ENCODE data around the gene PCBP3.

PCBP3 gene

GRCh38 chr21:45833414-45833813, 189.9 kb downstream of the PCBP3 start:
- TF ChIP-seq, protein P1, sequence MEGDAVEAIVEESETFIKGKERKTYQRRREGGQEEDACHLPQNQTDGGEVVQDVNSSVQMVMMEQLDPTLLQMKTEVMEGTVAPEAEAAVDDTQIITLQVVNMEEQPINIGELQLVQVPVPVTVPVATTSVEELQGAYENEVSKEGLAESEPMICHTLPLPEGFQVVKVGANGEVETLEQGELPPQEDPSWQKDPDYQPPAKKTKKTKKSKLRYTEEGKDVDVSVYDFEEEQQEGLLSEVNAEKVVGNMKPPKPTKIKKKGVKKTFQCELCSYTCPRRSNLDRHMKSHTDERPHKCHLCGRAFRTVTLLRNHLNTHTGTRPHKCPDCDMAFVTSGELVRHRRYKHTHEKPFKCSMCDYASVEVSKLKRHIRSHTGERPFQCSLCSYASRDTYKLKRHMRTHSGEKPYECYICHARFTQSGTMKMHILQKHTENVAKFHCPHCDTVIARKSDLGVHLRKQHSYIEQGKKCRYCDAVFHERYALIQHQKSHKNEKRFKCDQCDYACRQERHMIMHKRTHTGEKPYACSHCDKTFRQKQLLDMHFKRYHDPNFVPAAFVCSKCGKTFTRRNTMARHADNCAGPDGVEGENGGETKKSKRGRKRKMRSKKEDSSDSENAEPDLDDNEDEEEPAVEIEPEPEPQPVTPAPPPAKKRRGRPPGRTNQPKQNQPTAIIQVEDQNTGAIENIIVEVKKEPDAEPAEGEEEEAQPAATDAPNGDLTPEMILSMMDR (IDR thresholded peaks at IDR 0.05), result no peak
- TF ChIP-seq ZFX (IDR thresholded peaks at IDR 0.05; ENCODE audit: borderline replicate concordance), result no peak
- H3K27ac ChIP-seq, result no peak overlapping the region

DNA sequence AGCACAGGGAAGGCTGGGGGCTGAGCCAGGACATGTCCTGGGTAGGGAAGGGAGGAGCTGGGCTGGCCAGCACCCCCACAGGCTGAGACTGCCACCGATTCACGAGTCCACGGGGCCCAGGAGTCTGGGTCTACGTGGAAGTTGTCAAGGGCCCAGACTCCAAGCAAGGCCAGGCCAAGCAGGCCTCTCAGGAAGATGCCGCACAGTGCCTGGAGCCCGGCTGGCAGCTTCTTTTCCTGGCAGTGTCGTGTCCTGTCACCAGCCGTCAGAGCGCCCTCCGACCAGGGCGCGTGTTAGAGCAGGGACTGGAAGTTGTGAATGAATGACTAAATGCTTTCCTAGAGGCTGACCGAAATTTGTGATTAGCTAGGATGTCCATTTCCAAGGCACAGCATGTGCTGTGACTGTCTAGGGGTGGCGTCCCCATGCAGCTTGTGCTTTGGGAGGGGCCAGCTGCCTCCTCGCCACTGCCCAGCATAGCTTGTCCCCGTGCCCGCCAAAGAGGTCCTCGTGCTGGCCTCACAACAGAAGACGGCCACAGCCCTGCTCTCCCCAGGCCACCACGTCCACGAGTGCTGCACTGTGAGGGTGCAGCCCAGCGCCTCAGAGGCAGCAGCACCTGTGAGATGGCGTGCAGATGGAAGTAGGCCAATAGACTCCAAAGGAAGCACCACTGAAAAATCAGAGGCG, 190.6 kb downstream of the PCBP3 start:
- TF ChIP-seq, protein P1 (IDR thresholded peaks at IDR 0.05), result no peak
- no peak for TF ChIP-seq ZFX (IDR thresholded peaks at IDR 0.05; ENCODE audit: borderline replicate concordance)
- H3K27ac ChIP-seq, result no peak overlapping the region

GRCh38 chr21:45834821-45835293, 191.3 kb downstream of the PCBP3 start:
- TF ChIP-seq, protein P1 (IDR thresholded peaks at IDR 0.05), result no peak
- H3K27ac ChIP-seq, result no peak overlapping the region

DNA sequence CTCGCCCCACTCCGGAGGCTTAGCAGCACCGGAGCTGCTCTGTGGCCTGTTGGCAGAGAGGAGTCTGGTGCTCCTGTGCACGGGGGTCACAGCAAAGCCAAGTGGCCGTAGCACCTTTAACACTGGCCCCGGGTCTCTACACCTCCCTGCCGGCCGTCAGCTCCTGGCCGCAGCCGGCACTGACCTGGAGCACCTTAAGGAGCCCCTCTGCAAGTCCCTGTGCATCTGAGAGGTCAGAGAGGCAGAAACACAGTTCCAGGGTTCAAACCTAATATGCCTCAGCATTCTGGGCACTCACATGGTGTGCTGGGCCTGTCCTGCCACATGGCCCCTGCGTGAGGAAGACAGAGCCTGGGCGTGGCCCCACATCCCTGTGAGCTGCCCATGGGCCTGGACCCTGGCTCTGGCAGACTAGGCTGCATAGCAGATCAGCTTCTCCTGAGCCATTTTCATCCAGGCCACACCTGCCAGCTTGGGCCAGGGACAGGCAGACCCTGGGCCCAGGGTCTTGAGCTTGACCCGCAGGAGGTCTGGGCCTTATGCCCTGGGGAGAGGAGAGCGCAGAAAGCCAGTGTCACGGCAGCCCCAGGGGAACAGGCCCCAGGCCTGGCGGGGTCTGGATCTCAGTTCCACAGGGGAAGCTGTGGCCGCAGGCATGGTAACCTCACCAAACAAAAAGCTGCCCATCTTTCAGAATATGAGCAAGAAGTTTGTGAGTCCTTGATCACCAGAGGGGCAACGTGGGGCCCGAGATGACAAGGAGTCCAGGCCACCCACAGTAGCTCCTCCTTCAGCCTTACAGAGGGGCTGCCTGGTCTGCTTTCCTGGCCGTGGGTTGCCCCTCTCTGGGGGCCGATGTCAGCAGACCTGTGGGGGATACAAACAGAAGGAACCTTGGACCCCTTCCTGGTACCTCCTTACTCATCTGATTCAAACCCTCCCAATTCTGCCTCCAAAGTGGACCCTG, 192.1 kb downstream of the PCBP3 start:
- TF ChIP-seq ZFX (IDR thresholded peaks at IDR 0.05; ENCODE audit: borderline replicate concordance), result no peak
- TF ChIP-seq, protein P1 (IDR thresholded peaks at IDR 0.05), result no peak
- no peak overlapping the region for H3K27ac ChIP-seq

GRCh38 chr21:45836268-45836655, 192.7 kb downstream of the PCBP3 start:
- TF ChIP-seq, protein P1 (IDR thresholded peaks at IDR 0.05), result no peak
- TF ChIP-seq ZFX (IDR thresholded peaks at IDR 0.05; ENCODE audit: borderline replicate concordance), result no peak
- H3K27ac ChIP-seq, result no peak overlapping the region

DNA sequence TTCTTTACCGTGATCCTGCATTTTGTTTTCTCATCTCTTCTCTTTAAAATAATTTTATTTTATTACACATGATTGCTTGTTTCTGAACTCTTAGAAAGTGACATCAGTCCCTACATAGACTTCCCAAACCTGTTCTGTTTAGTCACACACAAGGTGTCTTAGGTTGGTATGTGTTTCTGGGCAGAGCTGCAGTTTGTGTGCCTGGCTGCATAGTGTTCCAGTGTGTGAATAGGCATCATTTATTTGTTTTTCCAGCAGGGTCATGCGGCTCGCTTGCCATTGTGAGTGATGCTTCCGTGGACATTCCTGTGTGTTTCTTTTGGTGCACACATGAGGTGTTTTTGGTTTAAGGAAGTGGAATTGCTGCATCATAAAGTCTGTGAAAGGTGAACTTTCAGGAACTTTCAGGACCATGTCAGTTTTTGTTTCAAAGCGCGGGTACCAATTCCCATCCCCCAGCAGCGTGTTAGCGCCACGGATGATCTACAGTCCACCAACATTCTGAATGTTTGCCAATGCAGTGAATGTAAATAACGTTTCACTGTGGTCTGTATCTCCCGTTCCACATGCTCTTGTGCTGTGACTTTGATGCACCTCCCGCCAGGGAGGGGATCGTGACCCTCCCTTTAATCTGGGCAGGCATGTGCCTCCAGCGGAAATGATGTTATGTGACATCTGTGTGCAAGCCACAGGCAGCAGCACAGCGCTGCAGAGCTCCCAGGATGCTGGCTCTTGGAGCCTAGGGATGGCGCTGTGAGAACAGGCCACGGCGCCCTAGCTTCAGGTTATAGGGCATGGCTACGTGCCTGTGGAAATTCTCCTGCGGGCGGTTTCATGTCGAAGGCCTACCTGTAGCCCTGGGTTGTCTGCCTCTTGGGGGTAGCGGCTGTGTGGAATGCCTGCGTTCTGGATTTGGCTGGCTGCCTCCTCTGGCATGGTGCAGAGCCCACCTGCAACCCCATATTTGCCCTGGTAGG, 193.5 kb downstream of the PCBP3 start:
- no peak for TF ChIP-seq ZFX (IDR thresholded peaks at IDR 0.05; ENCODE audit: borderline replicate concordance)
- TF ChIP-seq, protein P1 (IDR thresholded peaks at IDR 0.05), result no peak

More for the DNA sequence above, 193.5 kb downstream of the PCBP3 start:
- H3K27ac ChIP-seq, result no peak overlapping the region

Measured in 22Rv1 (cell line).